SK-N-SH treated with all-trans-retinoic acid at 6 μM for 48 hours (cell line): Measurements from ENCODE around the gene GAK.

ENCODE experiments used
- CREB5 ChIP-seq: fragments of 250-450 bp; sonication (Bioruptor Pico); IDR thresholded peaks from 2 replicates; pipeline ENCODE4 v1.5.1; 2020; ENCODE audit warnings: low read depth, mild to moderate bottlenecking, moderate library complexity
- CSDC2 ChIP-seq: fragments of 250-450 bp; sonication (Bioruptor Pico); IDR thresholded peaks from 2 replicates; pipeline ENCODE4 v1.5.0; 2020; ENCODE audit warnings: mild to moderate bottlenecking, moderate library complexity
- CSRNP3 ChIP-seq: fragments of 250-450 bp; sonication (Bioruptor Pico); IDR thresholded peaks from 2 replicates; pipeline ENCODE4 v1.5.1; 2021; ENCODE audit warnings: mild to moderate bottlenecking, moderate library complexity
- PATZ1 ChIP-seq: fragments of 250-450 bp; sonication (Bioruptor Pico); IDR thresholded peaks from 2 replicates; pipeline ENCODE4 v1.8.0; 2020; ENCODE audit warnings: mild to moderate bottlenecking, moderate library complexity, borderline replicate concordance
- SNAI2 ChIP-seq: fragments of 250-450 bp; sonication (Bioruptor Pico); IDR thresholded peaks from 2 replicates; pipeline ENCODE4 v1.5.0; 2020; ENCODE audit warnings: mild to moderate bottlenecking, moderate library complexity
- TOX ChIP-seq: fragments of 250-450 bp; sonication (Bioruptor Pico); IDR thresholded peaks from 2 replicates; pipeline ENCODE4 v1.8.0; 2021; ENCODE audit warnings: mild to moderate bottlenecking, moderate library complexity, borderline replicate concordance
- ZNF565 ChIP-seq: fragments of 450-650 bp; formaldehyde crosslinking; conservative IDR thresholded peaks from 2 replicates; pipeline ENCODE4 v1.5.0; 2020; ENCODE audit warnings: low read depth, mild to moderate bottlenecking, moderate library complexity
- ZNF70 ChIP-seq: fragments of 450-650 bp; formaldehyde crosslinking; IDR thresholded peaks from 2 replicates; pipeline ENCODE4 v1.5.0; 2020; ENCODE audit warnings: mild to moderate bottlenecking, moderate library complexity

- no peak for TF ChIP-seq CSDC2 (CRISPR knock-in tag)
- TF ChIP-seq PATZ1 (CRISPR knock-in tag), result no peak
- TF ChIP-seq CREB5 (CRISPR knock-in tag), result no peak
- no peak for TF ChIP-seq ZNF70 (CRISPR knock-in tag)
- TF ChIP-seq CSRNP3, result no peak
- no peak for TF ChIP-seq TOX (CRISPR knock-in tag)
- no peak for TF ChIP-seq ZNF565
- no peak for TF ChIP-seq SNAI2 (CRISPR knock-in tag)
These were observed 118.2 kb downstream of the GAK start for GRCh38 chr4:813900-814299.
